ENCODE results near the gene ATP12A.

Gene ATP12A

GRCh38 chr13:24663586-24663985 is 16.6 kb upstream of the ATP12A start:
- no peak for DNase-seq

GRCh38 chr13:24664726-24665409 is 15.3 kb upstream of the ATP12A start:
- DNase-seq, result no peak

GRCh38 chr13:24668511-24668910 is 11.7 kb upstream of the ATP12A start:
- DNase-seq, result no peak

- DNase-seq, result no peak
These were observed 11.1 kb upstream of the ATP12A start for GRCh38 chr13:24668955-24669582.

- DNase-seq, result no peak
These were observed 10.0 kb upstream of the ATP12A start for GRCh38 chr13:24670174-24670573.

- DNase-seq, result no peak
These were observed 9.2 kb upstream of the ATP12A start for GRCh38 chr13:24670961-24671381.

GRCh38 chr13:24671386-24672113 is 8.7 kb upstream of the ATP12A start:
- peak in 1 of 14 donors; percentile 1 for DNase-seq

- DNase-seq, result no peak
These were observed 7.8 kb upstream of the ATP12A start for GRCh38 chr13:24672141-24673132.

- DNase-seq, result no peak
These were observed 4.2 kb upstream of the ATP12A start for GRCh38 chr13:24675806-24676570.

- no peak for DNase-seq
These were observed 2.1 kb upstream of the ATP12A start for GRCh38 chr13:24678151-24678550.

GRCh38 chr13:24679686-24680085 is 522 bp upstream of the ATP12A start:
- no peak for DNase-seq

GRCh38 chr13:24680921-24681604 is 855 bp downstream of the ATP12A start:
- DNase-seq, result no peak

GRCh38 chr13:24681930-24682329 is 1.7 kb downstream of the ATP12A start:
- no peak for DNase-seq

- DNase-seq, result no peak
These were observed 2.1 kb downstream of the ATP12A start for GRCh38 chr13:24682353-24682752.

GRCh38 chr13:24683351-24683750 is 3.1 kb downstream of the ATP12A start:
- DNase-seq, result no peak

- DNase-seq, result peak in 11 of 14 donors; percentile 2 to 65 (median 30)
These were observed 3.8 kb downstream of the ATP12A start for GRCh38 chr13:24683838-24684599.

- peak in 3 of 14 donors; percentile 7 to 19 (median 11) for DNase-seq
These were observed 4.4 kb downstream of the ATP12A start for GRCh38 chr13:24684600-24684998.

- no peak for DNase-seq
These were observed 5.1 kb downstream of the ATP12A start for GRCh38 chr13:24685314-24685713.

GRCh38 chr13:24687611-24688010 is 7.4 kb downstream of the ATP12A start:
- DNase-seq, result no peak

GRCh38 chr13:24688111-24688510 is 7.9 kb downstream of the ATP12A start:
- DNase-seq, result no peak

All from C1 segment of cervical spinal cord (tissue), 14 donors.